K562 (cell line): ENCODE results near the gene CCDC169. TPM values are rescaled to one million over a fixed set of nuclear protein-coding genes. Genes with fewer than 3 reads are reported as not detected.

Source experiments
- ATAC-seq: fragments of 200-7000 bp; cut with Tn5 transposase; 3 replicates; pipeline ENCODE4 v1.9.1; 2020; ENCODE audit warnings: moderate library complexity
- BruUV-seq: library from RNA; stranded (reverse); fragments of 400-500 nt; replicated peaks from 2 replicates; lab custom pipeline; 2021; lab: Mats Ljungman, UMichigan
- CTCF ChIA-PET: fragments of 300-600 bp; formaldehyde crosslinking; extraction: SDS; loops from one replicate; lab custom pipeline; 2021; ENCODE audit warnings: low intra/inter-chr PET ratio; lab: Yijun Ruan, JAX
- POLR2A ChIA-PET: fragments of 300-600, 350-650 bp; sonication (Branson Sonifier 250); formaldehyde crosslinking; extraction: SDS; loops from one replicate; lab custom pipeline; 2021; ENCODE audit warnings: antibody characterized with exemption, inconsistent platforms; lab: Yijun Ruan, JAX
- DNase-seq, 4 experiments: peaks; one replicate each; pipeline versions ENCODE4 v3.0.0 to v3.0.0-alpha.2; 2011 to 2018; ENCODE audit warnings: low spot score in 3 of 4, mixed read lengths in 3 of 4; ENCODE audit errors: extremely low read depth in 1 of 4
- FAIRE-seq: peaks from 2 replicates; lab custom pipeline; 2011; peaks lifted over from hg19 to GRCh38; lab: Jason Lieb, UNC
- H2AFZ ChIP-seq: 2 replicates; pipeline ENCODE4 v1.6.0; 2011; ENCODE audit warnings: low read depth, low read length, control low read depth, inconsistent platforms
- H3K27ac ChIP-seq: fragments of 200-600 bp; 3 replicates; pipeline ENCODE4 v1.8.0; 2011; ENCODE audit warnings: low read depth, mild to moderate bottlenecking, control low read depth, inconsistent platforms, low read length, moderate library complexity, mixed read lengths; ENCODE audit errors: extremely low read depth
- H3K27me3 ChIP-seq, 2 experiments: fragments of 300-600 bp in 1 of 2; 2 replicates in 1 of 2; 3 replicates in 1 of 2; pipeline versions ENCODE4 v1.6.0 to v1.8.0; 2011; ENCODE audit warnings: inconsistent platforms in 2 of 2, low read length in 2 of 2, mild to moderate bottlenecking in 1 of 2, mixed read lengths in 1 of 2, moderate library complexity in 1 of 2; ENCODE audit not compliant: control insufficient read depth in 2 of 2, insufficient read depth in 2 of 2
- H3K36me3 ChIP-seq: fragments of 300-600 bp; 3 replicates; pipeline ENCODE4 v1.8.0; 2011; ENCODE audit warnings: mild to moderate bottlenecking, low read length, inconsistent platforms; ENCODE audit not compliant: control insufficient read depth, insufficient read depth
- H3K4me1 ChIP-seq, 2 experiments: fragments of 200-600 bp in 1 of 2; replicated peaks in 1 of 2; 2 replicates in 1 of 2; 3 replicates in 1 of 2; pipeline versions ENCODE4 v1.5.1 to v1.8.0; 2011; ENCODE audit warnings: inconsistent platforms in 2 of 2, low read length in 2 of 2, mild to moderate bottlenecking in 1 of 2, mixed read lengths in 1 of 2, moderate library complexity in 1 of 2; ENCODE audit not compliant: control insufficient read depth in 2 of 2, insufficient read depth in 2 of 2
- H3K4me2 ChIP-seq: 2 replicates; pipeline ENCODE4 v1.6.1; 2011; ENCODE audit warnings: low read length, control low read depth, inconsistent platforms, mixed read lengths; ENCODE audit not compliant: insufficient read depth
- H3K4me3 ChIP-seq: fragments of 200-600 bp; sonication (generic), shearing (Covaris generic); 2 replicates; pipeline ENCODE4 v1.5.1; 2016; ENCODE audit warnings: control low read depth, inconsistent platforms
- H3K79me2 ChIP-seq: fragments of 200-600 bp; 3 replicates; pipeline ENCODE4 v1.8.0; 2011; ENCODE audit warnings: low read length, inconsistent platforms; ENCODE audit not compliant: control insufficient read depth, insufficient read depth
- H3K9ac ChIP-seq, 2 experiments: 2 replicates each; pipeline versions ENCODE4 v1.6.0 to v1.6.1; 2011; ENCODE audit warnings: low read depth in 2 of 2, low read length in 2 of 2, control low read depth in 1 of 2, inconsistent platforms in 1 of 2, mild to moderate bottlenecking in 1 of 2, mixed read lengths in 1 of 2; ENCODE audit not compliant: insufficient read depth in 1 of 2
- H3K9me1 ChIP-seq: one replicate; pipeline ENCODE4 v1.6.0; 2011; ENCODE audit warnings: inconsistent platforms, mild to moderate bottlenecking, low read length, moderate library complexity; ENCODE audit not compliant: control insufficient read depth, insufficient read depth
- H3K9me3 ChIP-seq: replicated peaks from 2 replicates; pipeline ENCODE4 v1.5.1; 2011; ENCODE audit warnings: low read depth, low read length, inconsistent platforms; ENCODE audit not compliant: control insufficient read depth, insufficient read depth
- H4K20me1 ChIP-seq: replicated peaks from 2 replicates; pipeline ENCODE4 v1.6.1; 2011; ENCODE audit warnings: low read length, inconsistent platforms, mixed read lengths; ENCODE audit not compliant: control insufficient read depth, insufficient read depth
- ARID2 ChIP-seq: fragments of 450-650 bp; IDR thresholded peaks from 2 replicates; pipeline ENCODE4 v1.6.1; 2017; ENCODE audit warnings: antibody characterized with exemption, mild to moderate bottlenecking
- BACH1 ChIP-seq: fragments of 200-800 bp; sonication (Bioruptor generic); IDR thresholded peaks from 2 replicates; pipeline ENCODE4 v1.6.1; 2016; ENCODE audit warnings: missing genetic modification characterization, missing compliant biosample characterization
- BRD4 ChIP-seq: fragments of 200-600 bp; sonication (generic); IDR thresholded peaks from 2 replicates; pipeline ENCODE4 v1.6.1; 2017; ENCODE audit warnings: inconsistent platforms
- CXXC5 ChIP-seq: fragments of 250-450 bp; sonication (Bioruptor Pico); IDR thresholded peaks from 2 replicates; pipeline ENCODE4 v1.8.0; 2022; ENCODE audit warnings: inconsistent platforms, mild to moderate bottlenecking, moderate library complexity
- EP300 ChIP-seq: IDR thresholded peaks from 2 replicates; pipeline ENCODE4 v1.6.1; 2012; ENCODE audit warnings: low read length, improper control_type of control experiment
- ETV5 ChIP-seq: sonication (generic); formaldehyde crosslinking; IDR thresholded peaks from 2 replicates; pipeline ENCODE4 v1.4.0; 2020; ENCODE audit warnings: low read depth, mild to moderate bottlenecking, missing genetic modification reagents
- KDM2B ChIP-seq: fragments of 250-450 bp; sonication (Bioruptor Pico); IDR thresholded peaks from 2 replicates; pipeline ENCODE4 v1.8.0; 2021; ENCODE audit warnings: mild to moderate bottlenecking, moderate library complexity
- NFYB ChIP-seq: IDR thresholded peaks from 2 replicates; pipeline ENCODE4 v1.6.1; 2011; ENCODE audit warnings: mild to moderate bottlenecking, moderate library complexity; ENCODE audit not compliant: insufficient read length; ENCODE audit errors: extremely low read depth
- POLR2AphosphoS5 ChIP-seq: IDR thresholded peaks from 2 replicates; pipeline ENCODE4 v1.6.1; 2011; ENCODE audit warnings: mild to moderate bottlenecking, low read depth, low read length, moderate library complexity; ENCODE audit not compliant: control insufficient read depth, insufficient read depth
- PRPF4 ChIP-seq: fragments of 200-400 bp; formaldehyde crosslinking; IDR thresholded peaks from one replicate; pipeline ENCODE4 v1.6.1; 2017; ENCODE audit warnings: low read length, low read depth, mild to moderate bottlenecking; ENCODE audit not compliant: insufficient read depth, poor library complexity, severe bottlenecking
- SRF ChIP-seq, 2 experiments: fragments of 250-450, 450-650 bp in 1 of 2; sonication (Bioruptor Pico) in 1 of 2; sonication (generic) in 1 of 2; formaldehyde crosslinking; IDR thresholded peaks; 2 replicates each; pipeline versions ENCODE4 v1.5.0 to v1.5.1; 2020 to 2022; ENCODE audit warnings: mild to moderate bottlenecking in 1 of 2, missing genetic modification reagents in 1 of 2
- ZBTB1 ChIP-seq: sonication (generic); formaldehyde crosslinking; IDR thresholded peaks from 2 replicates; pipeline ENCODE4 v1.8.1; 2023; ENCODE audit warnings: missing genetic modification reagents, low read depth, mild to moderate bottlenecking, borderline replicate concordance
- WGBS: fragments of 100-300 bp; shearing (Covaris generic); methylation state at CpG from one replicate; pipeline ENCODE4 v1.1.6; 2016; ENCODE audit warnings: low coverage, mixed read lengths; ENCODE audit not compliant: insufficient coverage; ENCODE audit errors: missing lambda C conversion rate; 5-methylcytosine and 5-hydroxymethylcytosine counted together
- in situ Hi-C: fragments of 300-500 bp; cut with MboI; formaldehyde crosslinking; loops from 4 replicates; pipeline ENCODE4 v1.15.0; 2018; ENCODE audit warnings: inconsistent platforms, mixed read lengths
- intact Hi-C: fragments of 100-400 bp; cut with micrococcal nuclease; formaldehyde crosslinking; loops from 2 replicates; pipeline ENCODE4 v1.14.2; 2022
- polyA plus RNA-seq, 8 experiments: library from polyadenylated mRNA; depleted of rRNA in 4 of 8; stranded (reverse) in 5 of 8; unstranded in 3 of 8; fragments of >200 nt; fragmentation: Nextera tagmentation in 2 of 8; fragmentation: Illumina TruSeq in 1 of 8; extraction: Ambion mirVana in 2 of 8; extraction: Trizol in 1 of 8; gene quantifications; 2 replicates each; pipeline versions ENCODE4 v1.2.1 to v1.2.3, GENCODE V29; 2011 to 2014; ENCODE audit warnings: inconsistent platforms in 1 of 8, missing spikeins in 1 of 8
- total RNA-seq, 7 experiments: library from RNA; depleted of rRNA in 6 of 7; stranded (reverse); fragments of >200 nt in 6 of 7; fragmentation: Illumina TruSeq in 2 of 7; extraction: Trizol in 2 of 7; gene quantifications; 2 replicates each; pipeline versions ENCODE4 v1.2.1 to v1.2.3, GENCODE V29; 2011 to 2021; ENCODE audit warnings: low replicate concordance in 1 of 7
- TF ChIP-seq, protein P1 (sequence below): fragments of 450-650 bp; IDR thresholded peaks from 2 replicates; pipeline ENCODE4 v1.7.0; 2016; ENCODE audit warnings: borderline replicate concordance
- TF ChIP-seq, protein P2 (sequence below): sonication (generic); IDR thresholded peaks from 2 replicates; pipeline ENCODE4 v1.6.1; 2016
- TF ChIP-seq, protein P3 (sequence below): fragments of 250-450 bp; sonication (Bioruptor Pico); IDR thresholded peaks from 2 replicates; pipeline ENCODE4 v1.8.0; 2022; ENCODE audit warnings: inconsistent platforms, mild to moderate bottlenecking, moderate library complexity, borderline replicate concordance
- TF ChIP-seq, protein P4 (sequence below): sonication (generic); formaldehyde crosslinking; IDR thresholded peaks from 2 replicates; pipeline ENCODE4 v1.8.0; 2022; ENCODE audit warnings: mild to moderate bottlenecking, missing genetic modification reagents

The CCDC169 gene
- total and polyA plus RNA-seq, 9 of the 15 experiments (the other 6 are each of a cell fraction or from before 2014, with no cell fraction given): 6.8 to 22.0 (median 12.4) TPM

DNA sequence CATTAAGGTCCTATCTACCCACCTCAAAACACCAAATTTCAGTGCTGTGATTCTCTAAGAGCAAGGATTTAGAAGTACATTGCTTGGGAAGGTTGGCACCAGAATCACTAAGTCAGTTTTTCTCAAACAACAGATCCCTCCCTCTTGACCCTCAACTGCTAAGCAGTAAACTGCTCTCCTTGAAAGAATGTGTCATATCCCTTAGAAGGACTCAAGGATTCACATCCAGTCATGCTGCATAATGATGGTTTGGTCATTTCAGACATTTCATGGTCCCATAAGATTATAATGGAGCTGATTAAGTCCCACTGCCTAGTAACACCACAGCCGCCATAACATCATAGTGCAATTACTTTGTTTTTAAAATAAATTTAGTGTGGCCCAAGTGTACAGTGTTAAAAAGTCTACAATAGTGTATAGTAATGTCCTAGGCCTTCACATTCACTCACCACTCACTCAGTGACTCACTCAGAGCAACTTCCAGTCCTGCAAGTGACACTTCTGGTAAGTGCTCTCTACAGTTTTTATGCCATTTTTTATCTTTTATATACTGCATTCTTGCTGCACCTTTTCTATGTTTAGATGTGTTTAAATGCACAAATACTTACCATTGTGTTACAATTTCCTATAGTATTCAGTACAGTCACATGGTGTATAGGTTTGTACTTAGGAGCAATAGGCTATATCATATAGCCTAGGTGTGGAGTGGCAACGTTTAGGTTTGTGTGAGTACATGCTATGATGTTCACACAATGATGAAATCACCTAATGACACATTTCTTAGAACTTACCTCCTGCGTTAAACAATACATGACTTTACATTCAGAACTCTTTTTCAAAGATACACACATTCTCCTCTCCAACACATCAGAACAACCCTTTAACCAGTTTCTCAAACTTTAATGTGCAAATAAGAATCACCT, 15.7 kb upstream of the CCDC169 start:
- Histone ChIP-seq H3K27ac (no peak overlapping the region), H3K4me1 (no peaks in the 10 kb centered on the region; a peak in 1 of 5 replicates), H4K20me1 (no peaks in the 10 kb centered on the region), H3K36me3 (peaks cover 45% of the 10 kb centered on the region), H3K9me1 (no peaks in the 10 kb centered on the region), H2AFZ (no peak overlapping the region), H3K4me2 (no peak overlapping the region), H3K27me3 (no peaks in the 10 kb centered on the region), H3K79me2 (no peaks in the 10 kb centered on the region), H3K9me3 (no peaks in the 10 kb centered on the region), H3K4me3 (no peak overlapping the region), H3K9ac (no peak overlapping the region)
- in situ Hi-C loops (no loop called here), intact Hi-C loops (no loop called here)
- no peak for ATAC-seq
- ChIA-PET CTCF (no interaction called here), POLR2A (interaction anchor here (1.1 kb wide), 1 partner anchor 15 kb away, joined by 3 read pairs; no protein-coding TSS in a partner anchor)
- no peak for DNase-seq
- TF ChIP-seq, protein P1, sequence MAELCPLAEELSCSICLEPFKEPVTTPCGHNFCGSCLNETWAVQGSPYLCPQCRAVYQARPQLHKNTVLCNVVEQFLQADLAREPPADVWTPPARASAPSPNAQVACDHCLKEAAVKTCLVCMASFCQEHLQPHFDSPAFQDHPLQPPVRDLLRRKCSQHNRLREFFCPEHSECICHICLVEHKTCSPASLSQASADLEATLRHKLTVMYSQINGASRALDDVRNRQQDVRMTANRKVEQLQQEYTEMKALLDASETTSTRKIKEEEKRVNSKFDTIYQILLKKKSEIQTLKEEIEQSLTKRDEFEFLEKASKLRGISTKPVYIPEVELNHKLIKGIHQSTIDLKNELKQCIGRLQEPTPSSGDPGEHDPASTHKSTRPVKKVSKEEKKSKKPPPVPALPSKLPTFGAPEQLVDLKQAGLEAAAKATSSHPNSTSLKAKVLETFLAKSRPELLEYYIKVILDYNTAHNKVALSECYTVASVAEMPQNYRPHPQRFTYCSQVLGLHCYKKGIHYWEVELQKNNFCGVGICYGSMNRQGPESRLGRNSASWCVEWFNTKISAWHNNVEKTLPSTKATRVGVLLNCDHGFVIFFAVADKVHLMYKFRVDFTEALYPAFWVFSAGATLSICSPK: no peak
- TF ChIP-seq POLR2AphosphoS5 (no peak), BACH1 (no peak), ETV5 (CRISPR knock-in tag) (no peak), ARID2 (no peak), NFYB (no peak), CXXC5 (no peak), KDM2B (CRISPR knock-in tag) (no peak), SRF (CRISPR knock-in tag; IDR thresholded peaks at IDR 0.05) (no peak), PRPF4 (no peak), EP300 (no peak), BRD4 (no peak), ZBTB1 (no peak)
- TF ChIP-seq, protein P2, sequence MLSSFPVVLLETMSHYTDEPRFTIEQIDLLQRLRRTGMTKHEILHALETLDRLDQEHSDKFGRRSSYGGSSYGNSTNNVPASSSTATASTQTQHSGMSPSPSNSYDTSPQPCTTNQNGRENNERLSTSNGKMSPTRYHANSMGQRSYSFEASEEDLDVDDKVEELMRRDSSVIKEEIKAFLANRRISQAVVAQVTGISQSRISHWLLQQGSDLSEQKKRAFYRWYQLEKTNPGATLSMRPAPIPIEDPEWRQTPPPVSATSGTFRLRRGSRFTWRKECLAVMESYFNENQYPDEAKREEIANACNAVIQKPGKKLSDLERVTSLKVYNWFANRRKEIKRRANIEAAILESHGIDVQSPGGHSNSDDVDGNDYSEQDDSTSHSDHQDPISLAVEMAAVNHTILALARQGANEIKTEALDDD: no peak
- TF ChIP-seq, protein P3, sequence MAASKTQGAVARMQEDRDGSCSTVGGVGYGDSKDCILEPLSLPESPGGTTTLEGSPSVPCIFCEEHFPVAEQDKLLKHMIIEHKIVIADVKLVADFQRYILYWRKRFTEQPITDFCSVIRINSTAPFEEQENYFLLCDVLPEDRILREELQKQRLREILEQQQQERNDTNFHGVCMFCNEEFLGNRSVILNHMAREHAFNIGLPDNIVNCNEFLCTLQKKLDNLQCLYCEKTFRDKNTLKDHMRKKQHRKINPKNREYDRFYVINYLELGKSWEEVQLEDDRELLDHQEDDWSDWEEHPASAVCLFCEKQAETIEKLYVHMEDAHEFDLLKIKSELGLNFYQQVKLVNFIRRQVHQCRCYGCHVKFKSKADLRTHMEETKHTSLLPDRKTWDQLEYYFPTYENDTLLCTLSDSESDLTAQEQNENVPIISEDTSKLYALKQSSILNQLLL (CRISPR knock-in tag): no peak
- TF ChIP-seq, protein P4, sequence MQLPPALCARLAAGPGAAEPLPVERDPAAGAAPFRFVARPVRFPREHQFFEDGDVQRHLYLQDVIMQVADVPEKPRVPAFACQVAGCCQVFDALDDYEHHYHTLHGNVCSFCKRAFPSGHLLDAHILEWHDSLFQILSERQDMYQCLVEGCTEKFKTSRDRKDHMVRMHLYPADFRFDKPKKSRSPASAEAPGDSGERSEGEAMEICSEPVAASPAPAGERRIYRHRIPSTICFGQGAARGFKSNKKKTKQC (CRISPR knock-in tag): no peak
- BruUV-seq: no TSS peak
- WGBS: 82% methylated on average over 3 of the region's 3 CpGs
- FAIRE-seq: no peak
